Mammary epithelial cell (primary cell): Measurements from ENCODE around the gene EEF1AKMT3.

Experiments
- EZH2 ChIP-seq: IDR thresholded peaks from 2 replicates; pipeline ENCODE4 v1.6.1; 2012; ENCODE audit warnings: low read length, inconsistent platforms, borderline replicate concordance
- TF ChIP-seq, protein P1 (sequence below), 2 donors: IDR thresholded peaks in 1 of 2; conservative IDR thresholded peaks in 1 of 2; 2 replicates each; pipeline ENCODE4 v1.5.1; 2011 to 2012; ENCODE audit warnings: inconsistent platforms in 2 of 2, low read length in 2 of 2, mild to moderate bottlenecking in 2 of 2, control low read depth in 1 of 2, low read depth in 1 of 2; ENCODE audit not compliant: insufficient read depth in 1 of 2; ENCODE audit errors: extremely low read depth in 1 of 2

DNA sequence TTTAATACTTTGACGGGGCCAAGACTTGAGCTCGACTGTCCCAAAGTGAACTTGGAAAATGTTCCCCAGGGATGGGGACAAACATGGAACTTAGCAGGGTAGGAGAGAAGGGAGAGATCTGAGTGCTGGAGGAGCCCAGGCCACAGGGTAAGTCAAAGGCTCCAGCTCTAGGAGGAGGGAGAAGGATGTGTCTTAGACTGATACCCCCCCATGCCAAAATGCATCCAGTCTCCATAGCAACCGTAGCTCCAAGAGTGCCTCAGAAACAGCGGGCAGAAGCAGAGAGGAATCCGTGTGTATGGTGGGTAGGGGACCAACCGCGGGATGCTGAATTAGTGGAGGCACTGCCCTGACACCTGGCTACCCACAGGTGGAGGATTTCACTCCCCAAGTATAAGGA lies 33.0 kb upstream of the EEF1AKMT3 start:
- TF ChIP-seq, protein P1, sequence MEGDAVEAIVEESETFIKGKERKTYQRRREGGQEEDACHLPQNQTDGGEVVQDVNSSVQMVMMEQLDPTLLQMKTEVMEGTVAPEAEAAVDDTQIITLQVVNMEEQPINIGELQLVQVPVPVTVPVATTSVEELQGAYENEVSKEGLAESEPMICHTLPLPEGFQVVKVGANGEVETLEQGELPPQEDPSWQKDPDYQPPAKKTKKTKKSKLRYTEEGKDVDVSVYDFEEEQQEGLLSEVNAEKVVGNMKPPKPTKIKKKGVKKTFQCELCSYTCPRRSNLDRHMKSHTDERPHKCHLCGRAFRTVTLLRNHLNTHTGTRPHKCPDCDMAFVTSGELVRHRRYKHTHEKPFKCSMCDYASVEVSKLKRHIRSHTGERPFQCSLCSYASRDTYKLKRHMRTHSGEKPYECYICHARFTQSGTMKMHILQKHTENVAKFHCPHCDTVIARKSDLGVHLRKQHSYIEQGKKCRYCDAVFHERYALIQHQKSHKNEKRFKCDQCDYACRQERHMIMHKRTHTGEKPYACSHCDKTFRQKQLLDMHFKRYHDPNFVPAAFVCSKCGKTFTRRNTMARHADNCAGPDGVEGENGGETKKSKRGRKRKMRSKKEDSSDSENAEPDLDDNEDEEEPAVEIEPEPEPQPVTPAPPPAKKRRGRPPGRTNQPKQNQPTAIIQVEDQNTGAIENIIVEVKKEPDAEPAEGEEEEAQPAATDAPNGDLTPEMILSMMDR (conservative IDR thresholded peaks at IDR 0.05 in 1 of 2, IDR thresholded peaks at IDR 0.05 in 1 of 2; ENCODE audit: extremely low read depth in 1 of 2, insufficient read depth in 1 of 2, low read depth in 1 of 2, low read length in 2 of 2) = no peak
- peak; percentile 41 for TF ChIP-seq EZH2
